Measurements from ENCODE around the gene CORO2A. TPM values are rescaled to one million over a fixed set of nuclear protein-coding genes. Genes with fewer than 3 reads are reported as not detected.

The CORO2A gene
- total and polyA plus RNA-seq, 9 donors, result 0.13 to 3.7 (median 1.2) TPM

- no peak for DNase-seq
- H3K36me3 ChIP-seq, result no peaks in the 10 kb centered on the region
- H3K4me1 ChIP-seq (ENCODE audit: insufficient read depth), result no peaks in the 10 kb centered on the region
- intact Hi-C loops (cut with DNase I), result loop anchor here in 1 of 4 donors (2.0 kb wide), 1 partner anchor 48 kb away; no protein-coding TSS in a partner anchor
- TF ChIP-seq CTCF (IDR thresholded peaks at IDR 0.05), result no peak
- H3K27ac ChIP-seq, result no peak overlapping the region
- H3K9me3 ChIP-seq, result no peaks in the 10 kb centered on the region
- no peak overlapping the region for H3K4me3 ChIP-seq
- no peaks in the 10 kb centered on the region for H3K27me3 ChIP-seq
Observed at GRCh38 chr9:98136489-98136888, 55.9 kb downstream of the CORO2A start.

- DNase-seq, result no peak
- H3K27ac ChIP-seq, result no peak overlapping the region
- H3K4me1 ChIP-seq (ENCODE audit: insufficient read depth), result no peaks in the 10 kb centered on the region
- intact Hi-C loops (cut with DNase I), result loop anchor here in 1 of 4 donors (2.0 kb wide), 1 partner anchor 47 kb away; no protein-coding TSS in a partner anchor
- H3K36me3 ChIP-seq, result no peaks in the 10 kb centered on the region
- no peaks in the 10 kb centered on the region for H3K27me3 ChIP-seq
- TF ChIP-seq EP300 (IDR thresholded peaks at IDR 0.05) (no peak), CTCF (IDR thresholded peaks at IDR 0.05) (no peak), POLR2A (IDR thresholded peaks at IDR 0.05) (no peak)
- H3K4me3 ChIP-seq, result no peak overlapping the region
- no peaks in the 10 kb centered on the region for H3K9me3 ChIP-seq
- WGBS, 3 donors, result 80 to 96% (median 82%) methylated on average over 7 of the region's 7 CpGs
Observed at GRCh38 chr9:98135938-98136337, 56.5 kb downstream of the CORO2A start.

GRCh38 chr9:98135558-98135934 lies 56.9 kb downstream of the CORO2A start:
- Histone ChIP-seq H3K4me1 (ENCODE audit: insufficient read depth) (no peaks in the 10 kb centered on the region), H3K27me3 (no peaks in the 10 kb centered on the region), H3K4me3 (no peak overlapping the region), H3K9me3 (no peaks in the 10 kb centered on the region), H3K36me3 (no peaks in the 10 kb centered on the region), H3K27ac (no peak overlapping the region)
- WGBS, 3 donors, result 76 to 87% (median 77%) methylated on average over 4 of the region's 4 CpGs
- no peak for DNase-seq
- TF ChIP-seq EP300 (IDR thresholded peaks at IDR 0.05) (no peak), POLR2A (IDR thresholded peaks at IDR 0.05) (no peak), CTCF (IDR thresholded peaks at IDR 0.05) (no peak)
- intact Hi-C loops (cut with DNase I), result no loop called here

GRCh38 chr9:98134702-98135557 lies 57.5 kb downstream of the CORO2A start:
- H3K9me3 ChIP-seq, result no peaks in the 10 kb centered on the region
- no peaks in the 10 kb centered on the region for H3K36me3 ChIP-seq
- no peak for DNase-seq
- H3K4me1 ChIP-seq (ENCODE audit: insufficient read depth), result no peaks in the 10 kb centered on the region
- WGBS, 3 donors, result 89 to 95% (median 94%) methylated on average over 12 of the region's 12 CpGs
- TF ChIP-seq CTCF (IDR thresholded peaks at IDR 0.05), result no peak
- TF ChIP-seq EP300 (IDR thresholded peaks at IDR 0.05), result no peak
- TF ChIP-seq POLR2A (IDR thresholded peaks at IDR 0.05), result no peak
- intact Hi-C loops (cut with DNase I), result no loop called here
- no peak overlapping the region for H3K27ac ChIP-seq
- H3K4me3 ChIP-seq, result no peak overlapping the region
- H3K27me3 ChIP-seq, result no peaks in the 10 kb centered on the region

Data from ovary (tissue), 9 donors.